PFSK-1 (cell line): ENCODE data around the gene NFKBIA.

Experiments
- FOXP2 ChIP-seq: optimal IDR thresholded peaks from 2 replicates; pipeline ENCODE3; 2011; ENCODE audit warnings: borderline replicate concordance, control low read depth, inconsistent platforms; ENCODE audit not compliant: insufficient read depth; ENCODE audit errors: extremely low read length, extremely low read depth
- POLR2AphosphoS5 ChIP-seq: IDR thresholded peaks from 2 replicates; pipeline ENCODE4 v1.6.1; 2012; ENCODE audit warnings: low read depth, mild to moderate bottlenecking, control low read depth, low read length, moderate library complexity
- REST ChIP-seq, 2 experiments: IDR thresholded peaks; 2 replicates each; pipeline versions ENCODE4 v1.6.1 to v1.8.0; 2011 to 2012; ENCODE audit warnings: low read depth in 2 of 2, low read length in 2 of 2, control low read depth in 1 of 2, inconsistent platforms in 1 of 2, mild to moderate bottlenecking in 1 of 2, moderate library complexity in 1 of 2; ENCODE audit not compliant: insufficient read depth in 1 of 2
- SIN3A ChIP-seq: IDR thresholded peaks from 2 replicates; pipeline ENCODE4 v1.6.1; 2012; ENCODE audit warnings: mild to moderate bottlenecking, low read length, moderate library complexity, borderline replicate concordance; ENCODE audit not compliant: insufficient read depth
- TAF1 ChIP-seq: IDR thresholded peaks from 2 replicates; pipeline ENCODE4 v1.6.1; 2012; ENCODE audit warnings: low read length, control low read depth, borderline replicate concordance; ENCODE audit not compliant: insufficient read depth

The NFKBIA gene

GRCh38 chr14:35405304-35405996, 901 bp upstream of the NFKBIA start:
- TF ChIP-seq SIN3A (no peak), FOXP2 (no peak), POLR2AphosphoS5 (no peak), REST (IDR thresholded peaks at IDR 0.05; ENCODE audit: insufficient read depth in 1 of 2, low read depth in 2 of 2, low read length in 2 of 2) (no peak), TAF1 (no peak)

DNA sequence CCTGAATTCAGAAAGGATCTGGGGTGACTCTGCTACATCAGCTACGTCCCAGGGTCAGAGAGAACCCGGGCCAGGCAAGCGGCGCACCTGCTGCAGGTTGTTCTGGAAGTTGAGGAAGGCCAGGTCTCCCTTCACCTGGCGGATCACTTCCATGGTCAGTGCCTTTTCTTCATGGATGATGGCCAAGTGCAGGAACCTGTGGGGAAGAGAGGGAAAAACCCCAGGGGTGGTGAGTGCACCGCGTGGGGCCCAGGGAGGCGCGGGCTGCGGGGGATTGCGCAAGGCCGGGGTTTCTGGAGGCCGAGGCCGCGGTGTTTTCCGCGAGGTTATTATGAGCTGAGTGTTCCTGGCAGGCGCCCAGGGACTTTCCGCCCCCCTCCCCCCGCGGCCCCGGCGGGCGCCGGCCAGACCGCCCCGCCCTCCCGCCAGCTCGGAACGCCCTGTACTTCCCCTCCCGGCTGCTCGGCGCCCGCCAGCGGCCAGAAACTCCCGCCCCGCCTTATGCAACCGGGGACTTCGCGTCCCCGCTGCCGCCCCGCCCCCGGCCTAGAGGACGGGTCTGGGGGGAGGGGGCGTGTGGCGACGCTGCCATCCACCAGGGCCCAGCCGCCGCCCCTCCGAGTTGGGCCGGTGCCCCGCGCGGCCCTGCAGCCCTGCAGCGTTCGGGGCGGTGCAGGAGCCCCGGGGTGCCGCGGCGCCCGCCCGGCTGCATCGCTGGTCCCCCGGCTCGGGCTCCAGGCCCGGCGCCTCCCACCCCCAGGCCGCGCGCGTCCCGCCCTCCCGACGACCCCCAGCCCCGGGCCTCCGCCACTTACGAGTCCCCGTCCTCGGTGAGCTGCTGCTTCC, 723 bp downstream of the NFKBIA start:
- TF ChIP-seq POLR2AphosphoS5, result no peak
- no peak for TF ChIP-seq TAF1
- no peak for TF ChIP-seq REST (IDR thresholded peaks at IDR 0.05; ENCODE audit: insufficient read depth in 1 of 2, low read depth in 2 of 2, low read length in 2 of 2)
- 0 out of 2 replicates have a peak, but pooled peaks have one; percentile 62 for TF ChIP-seq SIN3A
- no peak for TF ChIP-seq FOXP2

- TF ChIP-seq SIN3A (no peak), REST (IDR thresholded peaks at IDR 0.05; ENCODE audit: insufficient read depth in 1 of 2, low read depth in 2 of 2, low read length in 2 of 2) (no peak), TAF1 (no peak), POLR2AphosphoS5 (no peak), FOXP2 (no peak)
These were observed 1.4 kb downstream of the NFKBIA start for GRCh38 chr14:35403114-35403602.

DNA sequence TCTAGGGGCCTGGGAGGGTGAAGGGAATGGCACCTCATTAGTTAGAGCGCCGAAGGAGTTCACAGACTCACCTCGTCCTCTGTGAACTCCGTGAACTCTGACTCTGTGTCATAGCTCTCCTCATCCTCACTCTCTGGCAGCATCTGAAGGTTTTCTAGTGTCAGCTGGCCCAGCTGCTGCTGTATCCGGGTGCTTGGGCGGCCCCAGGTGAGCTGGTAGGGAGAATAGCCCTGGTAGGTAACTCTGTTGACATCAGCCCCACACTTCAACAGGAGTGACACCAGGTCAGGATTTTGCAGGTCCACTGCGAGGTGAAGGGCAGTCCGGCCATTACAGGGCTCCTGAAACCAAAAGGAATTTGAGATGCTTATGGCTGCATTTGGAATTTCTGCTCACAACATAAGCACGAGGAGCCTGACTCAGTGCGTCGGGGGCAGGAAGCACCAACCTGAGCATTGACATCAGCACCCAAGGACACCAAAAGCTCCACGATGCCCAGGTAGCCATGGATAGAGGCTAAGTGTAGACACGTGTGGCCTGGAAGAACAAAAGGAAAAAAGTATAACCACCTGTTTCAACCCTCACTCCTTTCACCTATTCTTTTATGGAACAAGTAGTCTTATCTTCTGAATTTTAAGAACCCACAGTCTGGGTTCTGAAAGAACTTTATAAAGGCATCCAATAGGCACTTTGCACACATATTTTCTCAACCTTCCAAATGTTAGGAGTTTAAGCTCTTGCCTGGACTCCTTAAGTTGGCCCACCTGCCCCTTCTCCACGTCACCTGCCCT, 2.0 kb downstream of the NFKBIA start:
- TF ChIP-seq FOXP2, result no peak

DNA sequence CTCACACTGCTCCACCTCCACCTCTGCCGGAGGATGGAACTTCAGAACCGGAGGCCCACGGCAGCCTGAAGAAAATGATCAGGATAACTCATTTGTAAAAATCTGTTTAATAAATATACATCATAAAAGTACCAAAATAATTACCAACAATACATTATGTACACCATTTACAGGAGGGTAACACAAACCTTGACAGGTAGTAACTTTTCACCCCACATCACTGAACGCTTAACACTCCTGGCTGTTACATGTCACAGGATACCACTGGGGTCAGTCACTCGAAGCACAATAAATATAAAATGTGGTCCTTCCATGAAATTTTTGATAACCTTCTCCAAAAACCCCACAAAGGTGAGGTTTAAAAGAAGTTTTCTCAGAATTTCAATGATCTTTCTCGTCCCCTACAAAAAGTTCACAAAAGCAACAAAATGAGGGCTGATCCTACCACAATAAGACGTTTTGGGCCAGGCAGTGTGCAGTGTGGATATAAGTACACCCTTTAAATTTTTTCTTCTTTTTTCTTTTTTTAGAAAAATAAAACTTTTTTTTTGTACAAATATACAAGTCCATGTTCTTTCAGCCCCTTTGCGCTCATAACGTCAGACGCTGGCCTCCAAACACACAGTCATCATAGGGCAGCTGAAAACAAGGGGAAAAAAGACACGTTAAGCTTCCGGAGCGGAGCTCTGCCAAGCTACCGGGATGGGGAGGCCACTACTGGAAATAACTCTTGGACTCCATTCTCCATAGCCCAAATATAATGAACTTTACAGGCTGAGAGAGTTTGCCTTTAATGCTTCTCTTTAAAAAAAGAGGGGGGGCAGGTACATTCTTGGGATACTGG, 2.9 kb downstream of the NFKBIA start:
- TF ChIP-seq POLR2AphosphoS5 (no peak), TAF1 (no peak), REST (IDR thresholded peaks at IDR 0.05; ENCODE audit: insufficient read depth in 1 of 2, low read depth in 2 of 2, low read length in 2 of 2) (no peak), FOXP2 (no peak), SIN3A (no peak)
